ENCODE data around the gene TRIM40.
"Not testable (repeated sequence)": the region's sequence is repeated elsewhere in the genome, so short reads cannot be mapped to it uniquely, and the experiment has no call there.

TRIM40 gene

GRCh38 chr6:30113841-30114240 lies 22.1 kb upstream of the TRIM40 start:
- DNase-seq: no peak

- no peak for DNase-seq
Measured at GRCh38 chr6:30116724-30117123, 19.2 kb upstream of the TRIM40 start.

GRCh38 chr6:30118691-30119090 lies 17.2 kb upstream of the TRIM40 start:
- DNase-seq: not testable (repeated sequence)

- no peak for DNase-seq
Measured at GRCh38 chr6:30121446-30122366, 14.2 kb upstream of the TRIM40 start.

GRCh38 chr6:30122515-30122914 lies 13.4 kb upstream of the TRIM40 start:
- no peak for DNase-seq

- no peak for DNase-seq
Measured at GRCh38 chr6:30127238-30128093, 8.5 kb upstream of the TRIM40 start.

- no peak for DNase-seq
Measured at GRCh38 chr6:30129265-30130178, 6.4 kb upstream of the TRIM40 start.

- DNase-seq: no peak
Measured at GRCh38 chr6:30130179-30130679, 5.7 kb upstream of the TRIM40 start.

- peak; percentile 58 for DNase-seq
Measured at GRCh38 chr6:30130887-30131862, 4.8 kb upstream of the TRIM40 start.

- no peak for DNase-seq
Measured at GRCh38 chr6:30131947-30132497, 3.9 kb upstream of the TRIM40 start.

GRCh38 chr6:30135147-30135546 lies 793 bp upstream of the TRIM40 start:
- no peak for DNase-seq

GRCh38 chr6:30136570-30137286 lies 788 bp downstream of the TRIM40 start:
- DNase-seq: no peak

- DNase-seq: not testable (repeated sequence)
Measured at GRCh38 chr6:30140240-30140639, 4.3 kb downstream of the TRIM40 start.

GRCh38 chr6:30142665-30143064 lies 6.7 kb downstream of the TRIM40 start:
- no peak for DNase-seq

- no peak for DNase-seq
Measured at GRCh38 chr6:30143780-30144179, 7.8 kb downstream of the TRIM40 start.

- no peak for DNase-seq
Measured at GRCh38 chr6:30144811-30145210, 8.9 kb downstream of the TRIM40 start.

GRCh38 chr6:30145818-30146217 lies 9.9 kb downstream of the TRIM40 start:
- no peak for DNase-seq

- DNase-seq: no peak
Measured at GRCh38 chr6:30147096-30147495, 11.2 kb downstream of the TRIM40 start.

GRCh38 chr6:30149234-30149633 lies 13.3 kb downstream of the TRIM40 start:
- DNase-seq: no peak

GRCh38 chr6:30149858-30150550 lies 14.1 kb downstream of the TRIM40 start:
- DNase-seq: no peak
